GM12864 (cell line): Measurements from ENCODE around the gene PHACTR1.

Experiments
- DNase-seq: peaks from one replicate; pipeline ENCODE4 v3.0.0-alpha.2; 2011; ENCODE audit warnings: low read depth
- H3K4me3 ChIP-seq: 2 replicates; pipeline ENCODE4 v1.5.1; 2011; ENCODE audit warnings: mild to moderate bottlenecking, low read depth, low read length, control low read depth
- CTCF ChIP-seq: IDR thresholded peaks from 2 replicates; pipeline ENCODE4 v1.5.1; 2011; ENCODE audit warnings: low read depth, mild to moderate bottlenecking, moderate library complexity, low read length, control low read depth, inconsistent platforms; ENCODE audit errors: missing control alignments

The PHACTR1 gene

DNA sequence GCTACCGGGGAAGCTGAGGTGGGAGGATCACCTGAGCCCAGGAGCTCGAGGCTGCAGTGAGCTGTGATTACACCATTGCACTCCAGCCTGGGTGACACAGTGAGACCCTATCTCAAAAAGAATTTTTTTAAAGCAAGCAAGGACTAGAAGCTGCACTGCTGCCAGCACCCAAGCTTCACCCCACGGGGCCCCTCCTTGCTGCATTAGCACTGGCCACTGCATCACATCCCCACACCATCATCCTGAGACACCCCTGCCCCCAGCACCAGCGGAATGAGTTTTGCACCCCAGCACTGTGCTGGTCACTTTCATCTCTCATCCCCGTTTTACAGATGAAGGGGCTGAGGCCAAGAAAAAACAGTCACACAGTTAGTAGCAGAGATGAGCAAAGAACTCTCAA, 580.8 kb downstream of the PHACTR1 start:
- H3K4me3 ChIP-seq = no peak overlapping the region
- no peak for TF ChIP-seq CTCF
- DNase-seq = no peak

GRCh38 chr6:13298446-13298845, 581.9 kb downstream of the PHACTR1 start:
- TF ChIP-seq CTCF = no peak
- DNase-seq = no peak
- no peak overlapping the region for H3K4me3 ChIP-seq

DNA sequence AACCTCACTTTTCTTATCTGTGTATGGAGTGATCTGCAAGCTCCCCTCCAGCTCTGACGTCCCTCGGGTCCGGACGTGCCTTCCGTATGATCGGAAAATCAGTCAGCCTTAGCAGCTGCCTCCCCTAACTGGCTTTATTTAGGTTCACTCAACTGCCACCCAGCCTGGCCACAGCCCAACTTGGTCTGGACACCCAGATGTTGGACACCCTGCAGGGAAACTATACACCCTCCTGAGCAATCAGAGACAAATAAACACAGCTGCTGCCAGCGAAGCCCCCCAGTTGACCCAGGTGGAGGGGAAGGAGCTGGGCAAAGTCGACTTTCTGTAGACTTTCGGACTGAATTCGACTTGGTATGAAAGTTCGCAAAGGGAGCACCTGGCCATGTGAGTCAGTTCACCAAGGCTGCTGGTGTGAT, 582.8 kb downstream of the PHACTR1 start:
- H3K4me3 ChIP-seq = no peak overlapping the region
- no peak for TF ChIP-seq CTCF

DNA sequence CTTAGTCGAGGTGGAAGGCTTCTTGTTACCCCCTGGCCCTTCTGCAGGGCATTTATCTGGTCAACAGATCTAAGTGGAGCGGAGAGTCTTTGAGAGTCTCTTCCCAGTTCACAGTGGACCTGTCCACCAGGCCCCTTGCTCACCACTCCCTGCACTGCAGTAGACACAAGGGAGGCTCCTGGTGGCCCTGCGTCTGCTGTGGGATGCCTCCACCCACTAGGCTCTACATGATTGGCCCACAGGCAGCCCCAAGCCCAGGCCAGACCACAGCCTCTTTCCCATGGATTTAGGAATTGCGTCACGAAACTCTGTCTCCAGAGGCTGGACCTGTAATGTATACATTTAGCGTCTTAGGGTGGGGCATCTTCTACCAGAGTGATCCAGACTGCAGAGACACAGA, 583.4 kb downstream of the PHACTR1 start:
- H3K4me3 ChIP-seq = no peak overlapping the region
- TF ChIP-seq CTCF = no peak
- no peak for DNase-seq

More for the DNA sequence above, 582.8 kb downstream of the PHACTR1 start:
- DNase-seq = no peak

DNA sequence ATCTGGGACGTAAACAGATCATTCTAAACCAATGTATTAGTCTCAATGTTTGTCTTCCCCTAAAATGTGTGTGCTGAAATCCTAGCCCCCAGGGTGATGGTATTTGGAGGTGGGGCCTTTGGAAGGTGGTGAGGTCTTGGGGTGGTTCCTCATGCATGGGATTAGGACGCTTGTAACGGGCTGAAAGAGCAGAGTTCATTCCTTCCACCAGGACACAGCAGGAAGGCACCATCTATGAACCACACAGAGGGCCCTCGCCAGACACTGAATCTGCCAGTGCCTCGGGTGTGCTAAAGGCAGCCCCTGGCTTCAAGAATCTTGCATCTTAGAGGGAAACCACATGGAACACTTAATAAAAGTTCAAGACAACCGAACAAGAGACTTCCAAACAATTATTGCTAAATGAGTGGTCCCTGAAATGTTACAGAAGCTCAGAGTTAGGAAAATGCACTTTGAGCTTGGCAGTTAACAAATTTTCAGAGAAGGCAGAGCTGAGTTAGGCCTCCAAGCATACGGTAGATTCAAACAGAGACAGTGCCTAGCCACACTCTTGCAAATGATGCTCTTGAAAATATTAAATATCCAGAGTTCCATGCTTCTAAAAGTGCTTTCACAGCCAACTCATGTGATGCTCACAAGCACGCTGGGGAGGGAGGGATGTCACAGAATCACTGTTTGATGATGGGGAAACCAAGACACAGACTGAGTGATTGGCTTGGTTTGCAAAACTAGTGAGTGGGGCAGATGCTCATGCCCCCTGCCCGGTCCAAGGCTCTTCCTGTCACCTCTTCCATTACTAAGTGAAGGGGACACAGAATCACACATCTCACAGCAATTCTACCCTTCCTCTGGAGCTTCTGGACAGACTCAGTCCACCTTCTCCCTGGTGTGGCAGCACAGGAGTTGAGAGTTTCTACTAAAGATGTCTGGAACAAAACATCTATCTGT, 584.4 kb downstream of the PHACTR1 start:
- no peak for DNase-seq
- TF ChIP-seq CTCF = no peak
- H3K4me3 ChIP-seq = no peak overlapping the region

GRCh38 chr6:13302291-13302690, 585.7 kb downstream of the PHACTR1 start:
- TF ChIP-seq CTCF = no peak
- no peak for DNase-seq
- no peak overlapping the region for H3K4me3 ChIP-seq
